Cardiac fibroblast (primary cell): ENCODE data around the gene ACOX2.

Source experiments
- DNase-seq, 2 donors: peaks; one replicate each; pipeline versions ENCODE4 v3.0.0 to v3.0.0-alpha.2; 2010; ENCODE audit warnings: low read depth in 2 of 2
- H3K4me3 ChIP-seq, 2 donors: replicated peaks in 1 of 2; 1 replicate in 1 of 2; 2 replicates in 1 of 2; pipeline ENCODE4 v1.5.1; 2011; ENCODE audit warnings: low read depth in 2 of 2, low read length in 2 of 2, mild to moderate bottlenecking in 2 of 2, moderate library complexity in 1 of 2
- TF ChIP-seq, protein P1 (sequence below): IDR thresholded peaks from one replicate; pipeline ENCODE4 v1.5.1; 2011; ENCODE audit warnings: low read depth, mild to moderate bottlenecking, low read length, inconsistent platforms

Gene ACOX2

DNA sequence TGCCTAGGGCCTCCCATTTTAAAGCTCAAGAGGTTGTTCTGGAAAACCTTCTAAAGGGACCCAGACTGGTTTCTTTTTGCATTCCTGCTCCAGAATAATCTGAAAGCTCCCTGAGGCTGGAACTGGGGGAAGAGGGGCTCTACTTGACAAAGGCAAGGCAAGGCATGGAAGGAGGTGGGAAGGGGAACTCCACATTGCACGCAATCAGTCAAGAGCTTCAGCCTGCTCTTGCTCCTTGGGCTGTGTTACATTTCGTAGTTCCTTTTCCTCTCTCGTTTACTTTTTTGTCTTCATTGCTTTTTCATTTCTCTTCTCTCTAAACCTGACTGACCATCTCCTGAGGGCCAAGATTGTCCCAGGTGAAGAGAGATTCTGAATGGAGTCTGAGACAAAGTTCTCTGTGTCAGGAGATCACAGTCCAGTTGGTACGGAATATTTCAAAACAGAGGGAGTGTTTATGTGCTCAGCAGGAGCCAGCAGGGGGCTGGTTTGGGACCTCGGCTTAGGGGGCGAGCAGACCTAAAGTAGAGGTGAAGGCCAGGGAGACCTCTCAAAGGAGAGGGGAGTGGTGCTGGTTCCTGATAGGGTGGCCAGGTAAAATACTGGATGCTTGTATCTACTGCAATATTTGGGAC, 51.1 kb downstream of the ACOX2 start:
- no peak for DNase-seq
- no peak overlapping the region for H3K4me3 ChIP-seq
- TF ChIP-seq, protein P1, sequence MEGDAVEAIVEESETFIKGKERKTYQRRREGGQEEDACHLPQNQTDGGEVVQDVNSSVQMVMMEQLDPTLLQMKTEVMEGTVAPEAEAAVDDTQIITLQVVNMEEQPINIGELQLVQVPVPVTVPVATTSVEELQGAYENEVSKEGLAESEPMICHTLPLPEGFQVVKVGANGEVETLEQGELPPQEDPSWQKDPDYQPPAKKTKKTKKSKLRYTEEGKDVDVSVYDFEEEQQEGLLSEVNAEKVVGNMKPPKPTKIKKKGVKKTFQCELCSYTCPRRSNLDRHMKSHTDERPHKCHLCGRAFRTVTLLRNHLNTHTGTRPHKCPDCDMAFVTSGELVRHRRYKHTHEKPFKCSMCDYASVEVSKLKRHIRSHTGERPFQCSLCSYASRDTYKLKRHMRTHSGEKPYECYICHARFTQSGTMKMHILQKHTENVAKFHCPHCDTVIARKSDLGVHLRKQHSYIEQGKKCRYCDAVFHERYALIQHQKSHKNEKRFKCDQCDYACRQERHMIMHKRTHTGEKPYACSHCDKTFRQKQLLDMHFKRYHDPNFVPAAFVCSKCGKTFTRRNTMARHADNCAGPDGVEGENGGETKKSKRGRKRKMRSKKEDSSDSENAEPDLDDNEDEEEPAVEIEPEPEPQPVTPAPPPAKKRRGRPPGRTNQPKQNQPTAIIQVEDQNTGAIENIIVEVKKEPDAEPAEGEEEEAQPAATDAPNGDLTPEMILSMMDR, result no peak

DNA sequence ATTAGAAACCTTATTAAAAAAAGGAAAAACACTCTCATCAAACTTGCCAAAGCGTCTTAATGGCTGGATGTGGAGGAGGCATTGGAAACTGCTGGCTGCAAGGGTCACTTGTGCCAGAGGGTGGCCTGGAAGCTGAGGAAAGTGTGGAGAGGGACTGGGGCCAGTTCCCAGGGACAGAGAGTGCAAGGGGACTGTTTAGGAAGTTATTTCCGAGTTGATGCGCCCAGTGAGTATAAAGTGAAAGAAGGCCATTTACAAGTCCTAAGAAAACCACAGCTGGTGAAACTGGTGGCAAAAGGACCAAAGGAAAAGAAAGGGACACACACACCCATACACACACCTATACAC, 52.3 kb downstream of the ACOX2 start:
- DNase-seq, result no peak
- H3K4me3 ChIP-seq, result no peak overlapping the region
- TF ChIP-seq, protein P1, result no peak

DNA sequence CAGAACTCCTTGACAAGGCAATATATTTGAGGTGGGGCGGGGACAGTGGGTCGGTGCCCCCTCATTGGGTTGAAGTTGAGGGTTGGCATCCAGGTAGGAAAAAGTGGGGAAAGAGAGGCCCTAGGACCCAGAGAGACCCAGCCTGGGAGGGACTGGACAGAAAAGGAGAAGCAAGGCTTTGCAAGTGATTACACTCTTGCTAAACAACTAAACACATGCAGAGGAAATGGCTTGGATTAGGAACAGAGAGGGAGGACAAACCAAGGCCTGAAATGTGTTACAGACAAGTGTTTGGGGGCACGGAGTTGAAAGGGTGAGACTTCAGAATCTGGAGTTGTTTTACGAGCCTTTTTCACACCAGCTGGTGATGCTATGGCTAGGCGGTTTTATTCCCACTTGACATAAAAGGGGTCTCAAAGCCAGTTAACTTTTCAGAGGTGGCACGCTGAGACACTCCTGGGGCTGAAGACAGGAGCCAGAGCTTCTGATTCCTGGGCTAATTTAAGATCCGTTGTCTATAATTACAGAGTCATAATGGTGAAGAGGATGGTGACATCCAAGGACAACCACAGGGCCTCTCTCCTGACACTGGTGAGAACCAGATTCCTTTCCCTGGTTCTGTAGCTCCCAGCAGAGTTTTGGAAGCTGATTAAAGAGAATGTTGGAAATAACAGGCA, 52.8 kb downstream of the ACOX2 start:
- TF ChIP-seq, protein P1, result no peak
- DNase-seq, result no peak
- no peak overlapping the region for H3K4me3 ChIP-seq

GRCh38 chr3:58482917-58483636, 53.9 kb downstream of the ACOX2 start:
- no peak overlapping the region for H3K4me3 ChIP-seq
- DNase-seq, result no peak
- TF ChIP-seq, protein P1, result no peak

GRCh38 chr3:58480309-58480708, 56.7 kb downstream of the ACOX2 start:
- TF ChIP-seq, protein P1, result no peak
- H3K4me3 ChIP-seq, result no peak overlapping the region
- DNase-seq, result no peak

- TF ChIP-seq, protein P1, result no peak
- no peak for DNase-seq
- no peak overlapping the region for H3K4me3 ChIP-seq
These were observed 58.2 kb downstream of the ACOX2 start for GRCh38 chr3:58478781-58479180.
